CD14-positive monocyte (primary cell): Measurements from ENCODE around the gene MRPL32. TPM values are rescaled to one million over a fixed set of nuclear protein-coding genes. Genes with fewer than 3 reads are reported as not detected.

Source experiments
- DNase-seq, 3 donors: peaks; one replicate each; pipeline ENCODE4 v3.0.0-alpha.2; 2011 to 2022
- H2AFZ ChIP-seq: 2 replicates; pipeline ENCODE4 v1.6.0; 2012; ENCODE audit warnings: mild to moderate bottlenecking, low read depth, low read length, inconsistent platforms; ENCODE audit not compliant: insufficient read depth, poor library complexity, severe bottlenecking
- H3K27ac ChIP-seq, 2 donors: 1 replicate in 1 of 2; 2 replicates in 1 of 2; pipeline ENCODE4 v1.5.1; 2012 to 2013; ENCODE audit warnings: low read length in 2 of 2, control low read depth in 1 of 2, inconsistent platforms in 1 of 2, low read depth in 1 of 2, mild to moderate bottlenecking in 1 of 2
- H3K27me3 ChIP-seq, 2 donors: one replicate each; pipeline versions ENCODE4 v1.6.0 to v1.6.1; 2011 to 2013; ENCODE audit warnings: low read length in 2 of 2; ENCODE audit not compliant: control insufficient read depth in 2 of 2, insufficient read depth in 2 of 2
- H3K36me3 ChIP-seq, 2 donors: replicated peaks in 1 of 2; 1 replicate in 1 of 2; 2 replicates in 1 of 2; pipeline versions ENCODE4 v1.5.1 to v1.6.1; 2012 to 2013; ENCODE audit warnings: low read length in 2 of 2, control low read depth in 1 of 2, inconsistent platforms in 1 of 2, mild to moderate bottlenecking in 1 of 2; ENCODE audit not compliant: insufficient read depth in 2 of 2, control insufficient read depth in 1 of 2
- H3K4me1 ChIP-seq, 2 donors: 1 replicate in 1 of 2; 2 replicates in 1 of 2; pipeline versions ENCODE4 v1.5.1 to v1.6.1; 2012 to 2013; ENCODE audit warnings: low read length in 2 of 2, control low read depth in 1 of 2, inconsistent platforms in 1 of 2, mild to moderate bottlenecking in 1 of 2, moderate library complexity in 1 of 2; ENCODE audit not compliant: insufficient read depth in 2 of 2, control insufficient read depth in 1 of 2
- H3K4me2 ChIP-seq: replicated peaks from 2 replicates; pipeline ENCODE3; 2012; ENCODE audit warnings: low read length, moderate library complexity, mild to moderate bottlenecking; ENCODE audit not compliant: poor library complexity, severe bottlenecking; ENCODE audit errors: extremely low read depth
- H3K4me3 ChIP-seq, 3 experiments: fragments of 200-600 bp in 1 of 3; sonication (generic) in 1 of 3; replicated peaks in 1 of 3; 1 replicate in 2 of 3; 2 replicates in 1 of 3; pipeline ENCODE4 v1.5.1; 2011 to 2013; ENCODE audit warnings: low read length in 3 of 3, mild to moderate bottlenecking in 3 of 3, control low read depth in 2 of 3, low read depth in 2 of 3, inconsistent platforms in 1 of 3, moderate library complexity in 1 of 3
- H3K79me2 ChIP-seq: 2 replicates; pipeline ENCODE4 v1.6.0; 2012; ENCODE audit warnings: mild to moderate bottlenecking, control low read depth, inconsistent platforms, low read length, moderate library complexity; ENCODE audit not compliant: insufficient read depth
- H3K9ac ChIP-seq: 2 replicates; pipeline ENCODE4 v1.6.0; 2017; ENCODE audit warnings: low read length, mild to moderate bottlenecking; ENCODE audit not compliant: insufficient read depth, poor library complexity, severe bottlenecking
- H3K9me3 ChIP-seq, 2 donors: replicated peaks in 1 of 2; 1 replicate in 1 of 2; 2 replicates in 1 of 2; pipeline versions ENCODE4 v1.5.1 to v1.6.1; 2012 to 2013; ENCODE audit warnings: low read length in 2 of 2, control low read depth in 1 of 2; ENCODE audit not compliant: control insufficient read depth in 1 of 2, insufficient read depth in 1 of 2
- H4K20me1 ChIP-seq: 2 replicates; pipeline ENCODE4 v1.6.0; 2012; ENCODE audit warnings: mild to moderate bottlenecking, low read length, control low read depth, moderate library complexity; ENCODE audit not compliant: insufficient read depth
- H3K27ac Mint-ChIP-seq, 7 donors: one replicate each; pipeline ENCODE4 v1.8.0; 2020; ENCODE audit warnings: mild to moderate bottlenecking in 7 of 7, mixed read lengths in 7 of 7, moderate library complexity in 6 of 7, inconsistent platforms in 2 of 7
- H3K27me3 Mint-ChIP-seq, 3 donors: one replicate each; pipeline ENCODE4 v1.8.0; 2021 to 2022; ENCODE audit warnings: low read depth in 3 of 3, mild to moderate bottlenecking in 3 of 3, mixed read lengths in 3 of 3, moderate library complexity in 3 of 3, inconsistent platforms in 1 of 3
- H3K36me3 Mint-ChIP-seq, 2 donors: one replicate each; pipeline ENCODE4 v1.8.0; 2020; ENCODE audit warnings: mixed read lengths in 2 of 2, inconsistent platforms in 1 of 2, mild to moderate bottlenecking in 1 of 2
- H3K4me1 Mint-ChIP-seq: one replicate; pipeline ENCODE4 v1.8.0; 2020; ENCODE audit warnings: mild to moderate bottlenecking, mixed read lengths
- H3K4me3 Mint-ChIP-seq, 2 donors: one replicate each; pipeline ENCODE4 v1.8.0; 2020; ENCODE audit warnings: mild to moderate bottlenecking in 2 of 2, mixed read lengths in 2 of 2, moderate library complexity in 1 of 2
- H3K9me3 Mint-ChIP-seq, 7 donors: one replicate each; pipeline ENCODE4 v1.8.0; 2020 to 2022; ENCODE audit warnings: mixed read lengths in 7 of 7, mild to moderate bottlenecking in 6 of 7, moderate library complexity in 6 of 7, inconsistent platforms in 2 of 7
- WGBS: methylation state at CpG from one replicate; pipeline ENCODE4 v1.1.5; 2013; ENCODE audit warnings: missing lambda C conversion rate; ENCODE audit not compliant: insufficient coverage; 5-methylcytosine and 5-hydroxymethylcytosine counted together
- intact Hi-C, 2 donors: fragments of 100-400 bp; cut with micrococcal nuclease; formaldehyde crosslinking; loops; one replicate each; pipeline versions ENCODE4 v1.15.0 to v1.15.1; 2023
- polyA plus RNA-seq, 3 donors: library from polyadenylated mRNA; depleted of rRNA in 1 of 3; unstranded in 2 of 3; stranded (reverse) in 1 of 3; fragments of 300-500 nt in 2 of 3; fragments of >200 nt in 1 of 3; fragmentation: Illumina TruSeq in 2 of 3; gene quantifications; 1 replicate in 2 of 3; 2 replicates in 1 of 3; pipeline ENCODE4 v1.2.3, GENCODE V29; 2012 to 2021
- TF ChIP-seq, protein P1 (sequence below): fragments of 200-600 bp; IDR thresholded peaks from one replicate; pipeline ENCODE4 v1.8.0; 2022; ENCODE audit warnings: antibody characterized with exemption, mild to moderate bottlenecking

Gene MRPL32
- polyA plus RNA-seq, 3 donors = 23.4 to 49.6 (median 39.5) TPM

DNA sequence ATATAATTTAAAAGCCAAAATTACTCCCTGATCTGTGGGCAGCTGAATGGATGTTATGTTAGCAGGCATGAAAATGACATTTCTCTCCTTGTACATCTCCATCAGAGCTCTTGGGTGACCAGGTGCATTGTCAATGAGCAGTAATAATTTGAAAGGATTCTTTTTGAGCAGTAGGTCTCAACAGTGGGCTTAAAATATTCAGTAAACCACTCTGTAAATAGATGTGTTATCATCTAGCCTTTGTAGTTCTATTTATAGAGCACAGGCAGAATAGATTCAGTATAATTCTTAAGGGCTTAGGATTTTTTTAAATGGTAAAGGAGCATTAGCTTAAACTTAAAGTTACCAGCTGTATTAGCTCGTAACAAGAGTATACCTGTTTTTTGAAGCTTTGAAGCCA, 52.0 kb downstream of the MRPL32 start:
- TF ChIP-seq, protein P1, sequence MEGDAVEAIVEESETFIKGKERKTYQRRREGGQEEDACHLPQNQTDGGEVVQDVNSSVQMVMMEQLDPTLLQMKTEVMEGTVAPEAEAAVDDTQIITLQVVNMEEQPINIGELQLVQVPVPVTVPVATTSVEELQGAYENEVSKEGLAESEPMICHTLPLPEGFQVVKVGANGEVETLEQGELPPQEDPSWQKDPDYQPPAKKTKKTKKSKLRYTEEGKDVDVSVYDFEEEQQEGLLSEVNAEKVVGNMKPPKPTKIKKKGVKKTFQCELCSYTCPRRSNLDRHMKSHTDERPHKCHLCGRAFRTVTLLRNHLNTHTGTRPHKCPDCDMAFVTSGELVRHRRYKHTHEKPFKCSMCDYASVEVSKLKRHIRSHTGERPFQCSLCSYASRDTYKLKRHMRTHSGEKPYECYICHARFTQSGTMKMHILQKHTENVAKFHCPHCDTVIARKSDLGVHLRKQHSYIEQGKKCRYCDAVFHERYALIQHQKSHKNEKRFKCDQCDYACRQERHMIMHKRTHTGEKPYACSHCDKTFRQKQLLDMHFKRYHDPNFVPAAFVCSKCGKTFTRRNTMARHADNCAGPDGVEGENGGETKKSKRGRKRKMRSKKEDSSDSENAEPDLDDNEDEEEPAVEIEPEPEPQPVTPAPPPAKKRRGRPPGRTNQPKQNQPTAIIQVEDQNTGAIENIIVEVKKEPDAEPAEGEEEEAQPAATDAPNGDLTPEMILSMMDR = no peak
- Histone ChIP-seq H3K9ac (no peak overlapping the region), H3K79me2 (no peaks in the 10 kb centered on the region), H3K27ac (no peak overlapping the region), H3K4me3 (no peak overlapping the region), H2AFZ (no peak overlapping the region), H3K4me1 (no peaks in the 10 kb centered on the region), H3K4me2 (no peak overlapping the region), H4K20me1 (no peaks in the 10 kb centered on the region), H3K27me3 (no peaks in the 10 kb centered on the region), H3K9me3 (no peaks in the 10 kb centered on the region), H3K36me3 (no peaks in the 10 kb centered on the region)
- Mint-ChIP-seq H3K36me3 (no peaks in the 10 kb centered on the region), H3K27ac (no peak overlapping the region), H3K9me3 (peaks cover 0 to 14% (median 12%) of the 10 kb centered on the region in 7 donors), H3K4me3 (no peak overlapping the region), H3K27me3 (peaks cover 0 to 2% (median 2%) of the 10 kb centered on the region in 3 donors), H3K4me1 (no peaks in the 10 kb centered on the region)
- DNase-seq = no peak
- intact Hi-C loops = no loop called here
- no CpG with 5 or more reads among the region's 1 CpG for WGBS

DNA sequence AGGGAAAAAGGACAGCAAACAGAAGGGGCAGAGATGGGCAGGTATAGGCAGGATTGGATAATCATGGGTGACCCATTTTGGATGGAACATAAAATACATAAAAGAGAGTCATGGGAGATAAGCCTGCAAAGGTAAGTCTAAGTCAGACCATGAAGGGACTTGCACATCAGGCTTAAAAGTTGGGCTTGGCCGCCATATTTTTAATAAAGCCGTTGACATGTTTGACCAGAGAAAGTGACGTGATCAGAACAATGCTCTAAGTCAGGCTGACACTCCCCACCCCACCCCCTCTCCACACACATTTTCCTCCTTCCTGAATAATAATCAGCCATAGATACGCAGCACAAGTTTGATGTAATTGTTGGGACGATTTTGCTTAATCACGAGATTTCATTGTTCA, 54.0 kb downstream of the MRPL32 start:
- Histone ChIP-seq H4K20me1 (no peaks in the 10 kb centered on the region), H3K4me1 (no peaks in the 10 kb centered on the region), H2AFZ (no peak overlapping the region), H3K4me2 (no peak overlapping the region), H3K9ac (no peak overlapping the region), H3K27me3 (no peaks in the 10 kb centered on the region), H3K79me2 (no peaks in the 10 kb centered on the region), H3K27ac (no peak overlapping the region), H3K4me3 (no peak overlapping the region), H3K9me3 (no peaks in the 10 kb centered on the region), H3K36me3 (no peaks in the 10 kb centered on the region)
- H3K9me3 Mint-ChIP-seq = peaks cover 2 to 14% (median 10%) of the 10 kb centered on the region in 7 donors
- H3K36me3 Mint-ChIP-seq = no peaks in the 10 kb centered on the region
- TF ChIP-seq, protein P1 = no peak
- H3K27ac Mint-ChIP-seq = no peak overlapping the region
- intact Hi-C loops = no loop called here
- no peak overlapping the region for H3K4me3 Mint-ChIP-seq
- peaks cover 2 to 3% (median 3%) of the 10 kb centered on the region in 3 donors for H3K27me3 Mint-ChIP-seq
- no peaks in the 10 kb centered on the region for H3K4me1 Mint-ChIP-seq
- 100% methylated on average over 4 of the region's 6 CpGs for WGBS
- DNase-seq = no peak
